Measurements from ENCODE around the gene AICDA. TPM values are rescaled to one million over a fixed set of nuclear protein-coding genes. Genes with fewer than 3 reads are reported as not detected.

AICDA gene
- total RNA-seq, 1 donor from 2014 or later, result not detected

- no peak overlapping the region for H3K27ac Mint-ChIP-seq
- no peak for DNase-seq (ENCODE audit: low spot score in 2 of 2, unreplicated experiment in 2 of 2)
- TF ChIP-seq CTCF (IDR thresholded peaks at IDR 0.05; ENCODE audit: unreplicated experiment), result no peak
- H3K36me3 Mint-ChIP-seq, result no peaks in the 10 kb centered on the region
- no peaks in the 10 kb centered on the region for H3K9me3 Mint-ChIP-seq
- no peaks in the 10 kb centered on the region for H3K4me1 Mint-ChIP-seq
- no peak overlapping the region for H3K4me3 Mint-ChIP-seq
- no peaks in the 10 kb centered on the region for H3K27me3 Mint-ChIP-seq (ENCODE audit: low read depth)
Observed at GRCh38 chr12:8553088-8553627, 59.5 kb downstream of the AICDA start.

Other genes starting within 250 kb of the AICDA start
- not detected in 3 replicates for gene CLEC6A, start 156.9 kb downstream of the AICDA start, total RNA-seq
- 0.13 TPM in 1 of 3 replicates, not detected in the others for gene CLEC4D, start 99.4 kb downstream of the AICDA start, total RNA-seq
- gene CLEC4E, start 72.0 kb downstream of the AICDA start, total RNA-seq, result not detected in 3 replicates
- gene MFAP5, start 50.0 kb upstream of the AICDA start, total RNA-seq, result 0.60 to 1.8 TPM (median 1.5 TPM) in 3 replicates
- gene RIMKLB, start 85.1 kb upstream of the AICDA start, total RNA-seq, result 121 to 124 TPM (median 123 TPM) in 3 replicates
- 0.13 to 0.16 TPM (median 0.14 TPM) in 3 replicates for gene A2ML1, start 209.8 kb upstream of the AICDA start, total RNA-seq